ENCODE results near the gene PLK3. TPM values are rescaled to one million over a fixed set of nuclear protein-coding genes. Genes with fewer than 3 reads are reported as not detected.

The PLK3 gene
- total RNA-seq, 1 experiment from 2014 or later, result 68.0 TPM

GRCh38 chr1:44828003-44828651, 27.9 kb downstream of the PLK3 start:
- Mint-ChIP-seq H3K36me3 (ENCODE audit: insufficient read depth, unreplicated experiment) (no peaks in the 10 kb centered on the region), H3K27me3 (ENCODE audit: insufficient read depth, unreplicated experiment) (no peaks in the 10 kb centered on the region), H3K4me1 (ENCODE audit: insufficient read depth, unreplicated experiment) (no peaks in the 10 kb centered on the region), H3K27ac (ENCODE audit: low read depth, unreplicated experiment) (no peak overlapping the region), H3K9me3 (ENCODE audit: unreplicated experiment) (no peaks in the 10 kb centered on the region), H3K4me3 (ENCODE audit: unreplicated experiment) (no peak overlapping the region)
- no peak for DNase-seq (ENCODE audit: unreplicated experiment)
- no peak for TF ChIP-seq CTCF (IDR thresholded peaks at IDR 0.05; ENCODE audit: unreplicated experiment)
- no TSS peak for BruUV-seq (replicated peaks)
- POLR2A ChIA-PET, result no interaction called here
- intact Hi-C loops (cut with micrococcal nuclease), result no loop called here
- CTCF ChIA-PET, result no interaction called here

- no peak for TF ChIP-seq CTCF (IDR thresholded peaks at IDR 0.05; ENCODE audit: unreplicated experiment)
- ChIA-PET POLR2A (no interaction called here), CTCF (no interaction called here)
- no peak for DNase-seq (ENCODE audit: unreplicated experiment)
- Mint-ChIP-seq H3K9me3 (ENCODE audit: unreplicated experiment) (no peaks in the 10 kb centered on the region), H3K27ac (ENCODE audit: low read depth, unreplicated experiment) (no peak overlapping the region), H3K4me1 (ENCODE audit: insufficient read depth, unreplicated experiment) (no peaks in the 10 kb centered on the region), H3K27me3 (ENCODE audit: insufficient read depth, unreplicated experiment) (no peaks in the 10 kb centered on the region), H3K4me3 (ENCODE audit: unreplicated experiment) (no peak overlapping the region), H3K36me3 (ENCODE audit: insufficient read depth, unreplicated experiment) (no peaks in the 10 kb centered on the region)
- no TSS peak for BruUV-seq (replicated peaks)
- intact Hi-C loops (cut with micrococcal nuclease), result no loop called here
Observed at GRCh38 chr1:44828841-44829440, 28.8 kb downstream of the PLK3 start.

- H3K9me3 Mint-ChIP-seq (ENCODE audit: unreplicated experiment), result no peaks in the 10 kb centered on the region
- no peaks in the 10 kb centered on the region for H3K27me3 Mint-ChIP-seq (ENCODE audit: insufficient read depth, unreplicated experiment)
- CTCF ChIA-PET, result interaction anchor here (0.6 kb wide), 1 partner anchor 753 kb away, joined by 3 read pairs; no protein-coding TSS in a partner anchor
- no peaks in the 10 kb centered on the region for H3K36me3 Mint-ChIP-seq (ENCODE audit: insufficient read depth, unreplicated experiment)
- POLR2A ChIA-PET, result interaction anchor here (1.4 kb wide), 1 partner anchor 183 kb away, joined by 3 read pairs; the partner anchor contains the start of gene UROD
- no peak overlapping the region for H3K27ac Mint-ChIP-seq (ENCODE audit: low read depth, unreplicated experiment)
- H3K4me3 Mint-ChIP-seq (ENCODE audit: unreplicated experiment), result no peak overlapping the region
- no TSS peak for BruUV-seq (replicated peaks)
- no peaks in the 10 kb centered on the region for H3K4me1 Mint-ChIP-seq (ENCODE audit: insufficient read depth, unreplicated experiment)
- no peak for DNase-seq (ENCODE audit: unreplicated experiment)
- no peak for TF ChIP-seq CTCF (IDR thresholded peaks at IDR 0.05; ENCODE audit: unreplicated experiment)
- intact Hi-C loops (cut with micrococcal nuclease), result no loop called here
Observed at GRCh38 chr1:44829506-44830384, 29.6 kb downstream of the PLK3 start.

- intact Hi-C loops (cut with micrococcal nuclease), result no loop called here
- Mint-ChIP-seq H3K27me3 (ENCODE audit: insufficient read depth, unreplicated experiment) (no peaks in the 10 kb centered on the region), H3K4me3 (ENCODE audit: unreplicated experiment) (no peak overlapping the region), H3K9me3 (ENCODE audit: unreplicated experiment) (no peaks in the 10 kb centered on the region), H3K4me1 (ENCODE audit: insufficient read depth, unreplicated experiment) (no peaks in the 10 kb centered on the region), H3K36me3 (ENCODE audit: insufficient read depth, unreplicated experiment) (no peaks in the 10 kb centered on the region), H3K27ac (ENCODE audit: low read depth, unreplicated experiment) (no peak overlapping the region)
- TF ChIP-seq CTCF (IDR thresholded peaks at IDR 0.05; ENCODE audit: unreplicated experiment), result no peak
- POLR2A ChIA-PET, result interaction anchor here (0.6 to 1.4 kb wide), 6 partner anchors 11 to 181 kb away, joined by 3 read pairs; partner anchors contain the start of genes PTCH2, RPS8 and UROD
- no TSS peak for BruUV-seq (replicated peaks)
- no peak for DNase-seq (ENCODE audit: unreplicated experiment)
- CTCF ChIA-PET, result interaction anchor here (0.6 to 1.4 kb wide), 2 partner anchors 12 to 752 kb away, joined by 3 to 5 read pairs; no protein-coding TSS in a partner anchor
Observed at GRCh38 chr1:44830900-44831304, 30.7 kb downstream of the PLK3 start.

Measured in MCF 10A (cell line).